HG02852 (cell line): ENCODE measurements around the gene ATP6V1C2.
A peak's percentile ranks its signal among the peaks of the same experiment; 100 is the strongest.

ENCODE experiments used
- ATAC-seq: cut with Tn5 transposase; IDR thresholded peaks from one replicate; pipeline ENCODE4 v1.9.1; 2021; ENCODE audit warnings: mild to moderate bottlenecking, moderate library complexity; ENCODE audit not compliant: unreplicated experiment

ATP6V1C2 gene, protein sequence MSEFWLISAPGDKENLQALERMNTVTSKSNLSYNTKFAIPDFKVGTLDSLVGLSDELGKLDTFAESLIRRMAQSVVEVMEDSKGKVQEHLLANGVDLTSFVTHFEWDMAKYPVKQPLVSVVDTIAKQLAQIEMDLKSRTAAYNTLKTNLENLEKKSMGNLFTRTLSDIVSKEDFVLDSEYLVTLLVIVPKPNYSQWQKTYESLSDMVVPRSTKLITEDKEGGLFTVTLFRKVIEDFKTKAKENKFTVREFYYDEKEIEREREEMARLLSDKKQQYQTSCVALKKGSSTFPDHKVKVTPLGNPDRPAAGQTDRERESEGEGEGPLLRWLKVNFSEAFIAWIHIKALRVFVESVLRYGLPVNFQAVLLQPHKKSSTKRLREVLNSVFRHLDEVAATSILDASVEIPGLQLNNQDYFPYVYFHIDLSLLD

DNA sequence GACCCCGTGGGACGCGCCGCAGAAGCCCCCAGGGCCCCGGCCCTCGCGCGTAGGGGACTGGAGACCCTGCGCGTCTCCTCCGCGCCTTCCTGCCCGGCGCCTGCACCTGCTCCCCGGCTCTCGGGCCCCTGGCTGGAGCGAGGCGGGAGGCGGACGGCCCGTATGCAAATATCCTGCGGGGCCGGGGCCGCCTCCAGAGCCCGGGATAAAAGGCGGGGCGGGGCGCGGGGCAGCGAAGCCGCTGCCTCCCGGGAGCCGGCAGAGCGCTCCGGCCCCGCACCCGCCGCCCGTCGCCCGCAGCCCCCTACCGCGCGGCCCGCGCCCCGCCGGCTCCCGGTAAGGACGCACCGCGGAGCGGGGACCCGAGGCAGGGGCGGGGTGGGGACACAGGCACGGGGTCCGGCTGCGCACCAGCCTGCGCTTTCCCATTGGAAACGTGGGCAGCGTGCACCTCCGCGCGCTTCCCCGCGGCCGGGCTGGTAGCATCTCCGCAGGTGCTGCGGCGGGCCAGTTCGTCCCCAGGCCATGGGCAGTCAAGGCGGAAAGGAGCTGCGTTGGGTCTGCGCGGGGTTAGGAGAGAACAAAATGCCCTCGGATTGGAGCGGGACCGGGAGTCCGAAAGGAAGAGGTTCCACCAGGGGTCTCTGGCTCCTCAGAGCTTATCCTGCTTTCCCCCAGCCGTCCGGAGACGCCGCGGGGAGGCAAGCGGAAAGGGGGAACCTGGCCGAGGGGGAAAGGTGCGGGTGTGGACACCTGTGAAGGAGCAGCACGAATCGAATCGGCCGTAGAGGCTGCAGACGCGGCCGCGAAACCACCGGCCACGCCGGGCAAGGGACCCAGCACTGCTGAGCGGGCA, at the start of gene ATP6V1C2:
TSS of gene ATP6V1C2 (plus strand) at position 235 of the 856 bp plus-strand sequence. CDS start 1,220 bp downstream, outside the sequence.
- ATAC-seq = peak; percentile 85

- no peak for ATAC-seq
Measured at GRCh38 chr2:10675131-10675530, 46.3 kb upstream of the ATP6V1C2 start.

DNA sequence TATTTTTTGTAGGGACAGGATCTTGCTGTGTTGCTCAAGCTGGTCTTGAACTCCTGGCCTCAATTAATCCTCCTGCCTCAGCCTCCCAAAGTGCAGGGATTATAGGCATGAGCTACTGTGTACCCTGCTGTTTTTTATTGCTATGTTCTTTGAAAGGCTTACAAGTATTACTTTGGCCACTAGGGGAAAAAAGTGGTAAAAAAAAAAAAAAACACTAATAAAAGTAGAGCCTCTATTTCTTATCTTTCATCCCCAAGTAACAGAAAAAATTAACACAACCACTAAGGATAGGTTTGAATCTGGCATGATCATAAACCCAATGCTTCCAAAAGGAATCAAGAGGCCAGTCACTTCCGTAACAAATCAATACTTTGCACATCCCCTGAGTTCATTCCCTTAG, 43.2 kb upstream of the ATP6V1C2 start:
- no peak for ATAC-seq

GRCh38 chr2:10680214-10680613, 41.2 kb upstream of the ATP6V1C2 start:
- no peak for ATAC-seq

DNA sequence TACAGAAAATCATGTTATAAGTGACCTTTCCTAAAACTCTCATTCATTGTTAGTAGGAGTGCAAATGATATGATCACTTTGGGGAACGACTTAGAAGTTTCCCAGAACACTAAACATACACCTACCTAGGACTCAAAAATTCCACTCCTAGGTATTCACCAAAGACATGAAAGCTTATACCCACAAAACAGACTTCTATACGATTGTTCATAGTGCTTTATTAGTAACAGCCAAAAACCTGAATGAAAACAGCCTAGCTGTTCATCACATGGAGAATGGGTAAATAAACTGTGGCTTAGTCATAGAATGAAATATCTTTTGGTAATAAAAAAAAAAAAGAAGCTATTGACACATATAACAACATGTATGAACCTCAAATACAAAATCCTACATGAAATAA, 40.5 kb upstream of the ATP6V1C2 start:
- no peak for ATAC-seq

GRCh38 chr2:10686176-10686730, 35.2 kb upstream of the ATP6V1C2 start:
- no peak for ATAC-seq

GRCh38 chr2:10688921-10689807, 32.3 kb upstream of the ATP6V1C2 start:
- peak; percentile 14 for ATAC-seq

- ATAC-seq = no peak
Measured at GRCh38 chr2:10691521-10691920, 29.9 kb upstream of the ATP6V1C2 start.

DNA sequence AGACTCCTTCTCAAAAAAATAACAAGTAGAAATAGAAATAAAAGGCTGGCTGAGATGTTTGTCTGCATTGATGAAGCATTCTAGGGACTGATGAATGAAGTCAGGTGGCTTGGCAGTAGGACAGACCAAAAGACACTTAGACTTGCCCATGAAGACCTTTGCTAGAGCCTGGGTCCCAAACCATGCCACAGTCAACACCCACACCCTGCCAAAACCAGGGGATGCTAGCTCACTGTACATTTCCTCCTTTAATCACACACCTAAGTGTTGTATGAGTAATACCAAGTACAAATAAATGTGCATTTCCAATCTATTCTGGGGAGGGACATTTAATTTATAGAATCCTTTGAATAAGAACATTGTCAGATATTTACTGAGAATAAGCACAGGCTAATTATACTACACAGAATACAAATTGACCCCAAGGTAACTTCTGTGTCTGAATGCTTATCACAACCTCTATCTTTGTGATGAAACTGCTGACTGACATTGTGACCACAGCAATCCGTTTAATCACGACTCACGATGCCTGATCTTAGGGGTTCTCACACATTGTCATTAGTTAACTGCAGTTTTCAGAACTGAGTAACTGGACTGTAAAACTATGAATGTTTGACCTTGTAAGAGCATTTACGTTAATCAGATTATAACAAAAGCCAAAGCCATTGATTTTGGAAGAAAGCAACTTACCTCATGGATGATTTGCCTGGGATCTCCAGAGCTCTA, 21.2 kb upstream of the ATP6V1C2 start:
- ATAC-seq = no peak

DNA sequence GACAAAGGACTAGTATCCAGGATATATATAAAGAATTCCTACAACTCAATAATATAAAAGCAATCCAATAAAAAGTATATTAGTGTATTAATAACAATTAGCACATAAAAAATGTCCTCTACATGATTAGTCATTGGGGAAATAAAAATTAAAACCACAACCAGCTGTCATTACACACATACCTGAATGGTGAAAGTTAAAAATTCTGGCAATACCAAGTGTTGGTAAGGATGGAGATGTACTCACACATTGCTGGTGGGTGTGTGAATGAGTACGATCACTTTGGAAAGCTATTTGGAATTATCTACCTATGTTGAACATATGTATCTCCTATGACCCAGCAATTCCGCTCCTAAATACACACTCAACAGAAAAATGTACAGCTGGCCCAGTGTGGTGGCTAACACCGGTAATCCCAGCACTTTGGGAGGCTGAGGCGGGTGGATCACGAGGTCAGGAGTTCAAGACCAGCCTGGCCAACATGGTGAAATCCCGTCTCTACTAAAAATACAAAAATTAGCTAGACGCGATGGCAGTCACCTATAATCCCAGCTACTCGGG, 17.3 kb upstream of the ATP6V1C2 start:
- ATAC-seq = no peak

DNA sequence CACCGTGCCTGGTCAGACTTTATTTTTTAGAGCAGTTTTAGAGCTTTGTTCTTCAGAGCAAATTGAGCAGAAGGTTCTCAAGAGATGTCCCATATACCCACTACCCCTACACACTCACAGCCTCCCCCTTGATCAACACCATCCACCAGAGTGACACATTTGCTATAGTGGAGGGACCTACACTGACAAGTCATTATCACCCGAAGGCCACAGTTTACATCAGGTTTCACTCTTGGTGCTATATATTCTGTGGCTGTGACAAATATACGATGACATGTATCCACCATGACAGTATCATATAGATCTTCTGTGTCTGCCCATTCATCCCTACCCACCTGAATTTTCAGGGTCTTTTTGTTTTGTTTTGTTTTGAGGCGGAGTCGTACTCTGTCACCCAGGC, 15.4 kb upstream of the ATP6V1C2 start:
- no peak for ATAC-seq

- ATAC-seq = no peak
Measured at GRCh38 chr2:10707831-10708230, 13.6 kb upstream of the ATP6V1C2 start.

- no peak for ATAC-seq
Measured at GRCh38 chr2:10709290-10709939, 12.0 kb upstream of the ATP6V1C2 start.

- no peak for ATAC-seq
Measured at GRCh38 chr2:10712185-10712809, 9.1 kb upstream of the ATP6V1C2 start.

GRCh38 chr2:10716581-10716980, 4.8 kb upstream of the ATP6V1C2 start:
- no peak for ATAC-seq

GRCh38 chr2:10717628-10718027, 3.8 kb upstream of the ATP6V1C2 start:
- ATAC-seq = no peak

- no peak for ATAC-seq
Measured at GRCh38 chr2:10720306-10720705, 1.1 kb upstream of the ATP6V1C2 start.

GRCh38 chr2:10720947-10721395, 459 bp upstream of the ATP6V1C2 start:
- ATAC-seq = peak; percentile 13
